Activated effector memory CD4-positive, alpha-beta T cell treated with Interleukin-2 at 50 U/mL for 16 hours (primary cell): ENCODE measurements around the gene GANC.
A peak's percentile ranks its signal among the peaks of the same experiment; 100 is the strongest.
"Not testable (repeated sequence)": the region's sequence is repeated elsewhere in the genome, so short reads cannot be mapped to it uniquely, and the experiment has no call there.

Source experiments
- DNase-seq: peaks from one replicate; pipeline ENCODE4 v3.0.0-alpha.2; 2020

GANC gene, protein sequence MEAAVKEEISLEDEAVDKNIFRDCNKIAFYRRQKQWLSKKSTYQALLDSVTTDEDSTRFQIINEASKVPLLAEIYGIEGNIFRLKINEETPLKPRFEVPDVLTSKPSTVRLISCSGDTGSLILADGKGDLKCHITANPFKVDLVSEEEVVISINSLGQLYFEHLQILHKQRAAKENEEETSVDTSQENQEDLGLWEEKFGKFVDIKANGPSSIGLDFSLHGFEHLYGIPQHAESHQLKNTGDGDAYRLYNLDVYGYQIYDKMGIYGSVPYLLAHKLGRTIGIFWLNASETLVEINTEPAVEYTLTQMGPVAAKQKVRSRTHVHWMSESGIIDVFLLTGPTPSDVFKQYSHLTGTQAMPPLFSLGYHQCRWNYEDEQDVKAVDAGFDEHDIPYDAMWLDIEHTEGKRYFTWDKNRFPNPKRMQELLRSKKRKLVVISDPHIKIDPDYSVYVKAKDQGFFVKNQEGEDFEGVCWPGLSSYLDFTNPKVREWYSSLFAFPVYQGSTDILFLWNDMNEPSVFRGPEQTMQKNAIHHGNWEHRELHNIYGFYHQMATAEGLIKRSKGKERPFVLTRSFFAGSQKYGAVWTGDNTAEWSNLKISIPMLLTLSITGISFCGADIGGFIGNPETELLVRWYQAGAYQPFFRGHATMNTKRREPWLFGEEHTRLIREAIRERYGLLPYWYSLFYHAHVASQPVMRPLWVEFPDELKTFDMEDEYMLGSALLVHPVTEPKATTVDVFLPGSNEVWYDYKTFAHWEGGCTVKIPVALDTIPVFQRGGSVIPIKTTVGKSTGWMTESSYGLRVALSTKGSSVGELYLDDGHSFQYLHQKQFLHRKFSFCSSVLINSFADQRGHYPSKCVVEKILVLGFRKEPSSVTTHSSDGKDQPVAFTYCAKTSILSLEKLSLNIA (N-terminal part only)

GRCh38 chr15:42272939-42273899, at the start of gene GANC, which contains the start of gene TMEM87A:
TSS of gene GANC (plus strand) at chr15:42273201. CDS start at chr15:42274482, 1,281 bp downstream.
TSS of gene TMEM87A (minus strand) at chr15:42273433. CDS start at chr15:42273398, 35 bp downstream.
- DNase-seq = peak; percentile 95

- DNase-seq = no peak
Observed at GRCh38 chr15:42226648-42227047, 46.4 kb upstream of the GANC start.

GRCh38 chr15:42228036-42228435, 45.0 kb upstream of the GANC start:
- DNase-seq = no peak

- not testable (repeated sequence) for DNase-seq
Observed at GRCh38 chr15:42228981-42229380, 44.0 kb upstream of the GANC start.

GRCh38 chr15:42231088-42231487, 41.9 kb upstream of the GANC start:
- DNase-seq = no peak

- no peak for DNase-seq
Observed at GRCh38 chr15:42232606-42233005, 40.4 kb upstream of the GANC start.

- no peak for DNase-seq
Observed at GRCh38 chr15:42233107-42233506, 39.9 kb upstream of the GANC start.

GRCh38 chr15:42239528-42240182, 33.3 kb upstream of the GANC start:
- no peak for DNase-seq

GRCh38 chr15:42240823-42241222, 32.2 kb upstream of the GANC start:
- no peak for DNase-seq

GRCh38 chr15:42253300-42253699, 19.7 kb upstream of the GANC start:
- no peak for DNase-seq

GRCh38 chr15:42264795-42265194, 8.2 kb upstream of the GANC start:
- no peak for DNase-seq

- DNase-seq = no peak
Observed at GRCh38 chr15:42267286-42267685, 5.7 kb upstream of the GANC start.

DNA sequence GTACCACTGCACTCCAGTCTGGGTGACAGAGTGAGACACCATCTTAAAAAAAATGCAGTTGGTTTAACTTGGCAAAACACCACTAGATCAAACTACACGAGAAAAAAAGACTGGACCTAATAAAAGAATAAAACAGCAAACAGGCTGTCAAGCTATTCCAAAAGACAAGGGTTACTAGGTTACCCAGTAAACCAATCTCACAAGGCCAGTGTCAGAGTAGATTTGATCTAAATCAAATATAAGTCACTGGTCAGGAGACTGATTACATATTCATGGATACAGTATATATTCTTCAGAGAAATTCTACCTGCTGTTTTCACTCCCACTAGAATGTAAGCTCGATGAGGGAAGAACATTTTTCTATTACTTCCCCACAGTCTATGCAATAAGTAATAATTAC, 2.5 kb upstream of the GANC start:
- no peak for DNase-seq

DNA sequence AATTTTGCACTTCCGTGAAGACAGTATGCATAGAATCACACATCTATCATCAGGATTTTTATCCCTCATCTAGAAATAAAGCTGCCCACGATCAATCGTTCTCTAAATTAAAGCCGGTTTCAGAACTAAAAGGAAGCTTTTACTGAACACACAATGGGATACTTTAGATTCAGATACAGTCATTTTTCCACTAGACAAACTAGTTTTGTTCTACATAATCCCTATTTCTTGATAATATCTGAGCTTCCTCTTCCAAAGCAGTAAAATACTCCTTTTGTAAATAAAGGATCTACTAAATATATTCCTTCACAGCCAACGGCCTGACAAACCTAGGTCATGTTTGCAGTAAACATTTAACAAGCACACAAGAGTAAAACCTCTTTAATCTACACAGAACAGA, 2.0 kb upstream of the GANC start:
- DNase-seq = no peak

DNA sequence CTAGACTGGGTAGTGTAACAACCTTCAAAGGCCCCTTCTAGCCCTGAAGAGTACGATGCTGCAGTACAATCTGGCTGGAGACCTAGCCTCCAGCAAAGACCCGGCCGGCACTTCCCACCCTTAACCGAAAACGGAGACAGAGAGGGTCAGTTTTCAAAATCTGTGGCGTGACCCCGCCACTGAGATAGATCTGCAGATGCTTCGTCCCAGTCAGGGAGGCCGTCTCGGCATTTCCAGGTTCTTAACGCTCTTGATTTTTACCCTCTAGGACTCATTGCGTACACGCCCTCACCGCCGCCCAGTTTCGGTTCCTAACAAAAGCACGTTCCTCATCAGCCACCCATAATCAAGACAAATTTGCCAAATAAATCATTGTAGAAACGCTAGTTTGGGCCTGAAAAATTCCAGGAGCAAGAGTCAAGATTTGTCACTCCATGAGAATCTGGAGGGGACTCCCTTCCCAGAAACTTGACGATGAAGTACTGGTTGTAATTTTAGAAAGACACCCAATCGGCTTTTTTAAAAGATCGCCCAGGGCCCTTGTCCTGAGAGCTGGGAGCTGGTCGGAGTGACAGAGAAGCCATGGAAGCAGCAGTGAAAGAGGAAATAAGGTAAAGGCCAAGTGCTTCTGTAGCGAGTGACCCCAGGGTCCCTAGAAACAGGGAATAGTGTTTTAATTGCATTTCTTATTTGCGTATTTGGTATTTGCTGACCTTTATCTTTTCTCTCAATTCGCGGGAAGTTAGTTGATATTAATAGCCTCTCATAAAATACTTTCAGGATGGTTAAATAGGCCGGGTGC, 1.1 kb downstream of the GANC start:
- peak; percentile 55 for DNase-seq

GRCh38 chr15:42274702-42274989, 1.6 kb downstream of the GANC start:
- no peak for DNase-seq

DNA sequence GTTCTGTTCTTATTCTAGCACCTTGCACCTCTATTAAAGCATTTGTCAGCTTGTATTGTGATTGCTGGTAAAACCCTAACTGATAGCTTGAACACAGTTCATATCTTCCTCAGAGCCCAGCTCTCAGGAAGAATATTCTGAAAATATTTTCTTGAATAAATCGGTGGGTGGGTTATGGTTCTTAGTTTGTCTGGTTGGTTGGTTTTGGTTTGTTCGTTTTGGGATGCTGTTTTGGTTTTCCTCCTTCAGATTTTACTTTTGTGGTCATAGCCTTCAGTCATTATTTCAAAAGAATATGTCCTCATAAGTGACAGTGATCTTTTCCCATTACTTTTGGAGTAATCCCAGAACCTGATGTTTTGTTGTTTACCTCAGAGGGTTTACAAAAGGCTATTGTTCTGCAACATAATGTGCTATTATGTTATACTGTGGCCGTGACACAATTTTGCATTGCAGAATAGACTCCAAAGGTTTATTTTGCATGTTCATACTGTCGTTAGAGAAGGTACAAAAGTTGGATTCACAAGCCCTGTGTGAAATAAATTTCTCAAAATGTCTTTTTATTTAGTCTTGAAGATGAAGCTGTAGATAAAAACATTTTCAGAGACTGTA, 2.9 kb downstream of the GANC start:
- no peak for DNase-seq

GRCh38 chr15:42276762-42277161, 3.8 kb downstream of the GANC start:
- DNase-seq = no peak

GRCh38 chr15:42279234-42279723, 6.3 kb downstream of the GANC start:
- no peak for DNase-seq

DNA sequence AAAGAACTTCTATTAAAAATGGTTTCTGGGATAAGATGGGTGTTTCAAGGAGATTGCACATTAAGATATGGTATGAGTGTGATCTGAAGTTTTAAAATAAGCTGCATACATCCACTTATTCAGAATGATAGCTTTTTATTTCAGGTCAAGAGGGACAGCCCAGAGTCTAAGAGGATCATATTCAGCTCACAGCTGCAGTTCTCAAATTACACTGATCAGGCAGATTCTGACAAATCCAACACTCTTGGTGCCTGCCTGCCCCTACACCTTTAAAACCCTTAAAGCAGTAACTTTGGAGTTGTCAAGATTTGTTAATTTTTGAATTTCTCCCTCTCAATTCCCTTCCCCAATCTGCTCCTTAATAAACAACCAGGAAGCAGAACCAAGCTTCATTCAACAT, 9.3 kb downstream of the GANC start:
- DNase-seq = no peak

- DNase-seq = no peak
Observed at GRCh38 chr15:42282926-42283325, 9.9 kb downstream of the GANC start.
